HG03520 (cell line): ENCODE data around the gene DXO.
A peak's percentile ranks its signal among the peaks of the same experiment; 100 is the strongest.

Experiments used
- ATAC-seq: cut with Tn5 transposase; IDR thresholded peaks from one replicate; pipeline ENCODE4 v1.9.1; 2021; ENCODE audit warnings: mild to moderate bottlenecking, moderate library complexity; ENCODE audit not compliant: unreplicated experiment

The DXO gene

GRCh38 chr6:31958741-31959739 is 12.9 kb downstream of the DXO start, which contains the start of the genes NELFE and SKIC2:
Gene NELFE, minus strand, starts transcription at chr6:31958971. Its CDS starts 525 bp downstream, at chr6:31958446.
Gene SKIC2, plus strand, starts transcription at chr6:31959175. Its CDS starts 18 bp downstream, at chr6:31959193.
- peak; percentile 92 for ATAC-seq

- peak; percentile 7 for ATAC-seq
These were observed 13.6 kb downstream of the DXO start for GRCh38 chr6:31958412-31958740.

GRCh38 chr6:31956796-31957195 is 15.1 kb downstream of the DXO start:
- ATAC-seq: no peak

- no peak for ATAC-seq
These were observed 17.4 kb downstream of the DXO start for GRCh38 chr6:31954511-31954910.

- no peak for ATAC-seq
These were observed 19.0 kb downstream of the DXO start for GRCh38 chr6:31952890-31953289.

- no peak for ATAC-seq
These were observed 19.7 kb downstream of the DXO start for GRCh38 chr6:31952140-31952805.

- no peak for ATAC-seq
These were observed 21.9 kb downstream of the DXO start for GRCh38 chr6:31949926-31950548.

- no peak for ATAC-seq
These were observed 23.1 kb downstream of the DXO start for GRCh38 chr6:31948753-31949413.

GRCh38 chr6:31948306-31948705 is 23.6 kb downstream of the DXO start:
- no peak for ATAC-seq

GRCh38 chr6:31947864-31948263 is 24.1 kb downstream of the DXO start:
- no peak for ATAC-seq

- ATAC-seq: no peak
These were observed 24.8 kb downstream of the DXO start for GRCh38 chr6:31947070-31947675.

- ATAC-seq: no peak
These were observed 25.5 kb downstream of the DXO start for GRCh38 chr6:31946370-31946885.

GRCh38 chr6:31945507-31946369 is 26.2 kb downstream of the DXO start, which contains the start of gene CFB:
Gene CFB, plus strand, starts transcription at chr6:31946095. Its CDS starts 127 bp downstream, at chr6:31946222.
- no peak for ATAC-seq

GRCh38 chr6:31945154-31945506 is 26.8 kb downstream of the DXO start:
- ATAC-seq: no peak

GRCh38 chr6:31943742-31944141 is 28.2 kb downstream of the DXO start:
- ATAC-seq: no peak

GRCh38 chr6:31940256-31940664 is 31.7 kb downstream of the DXO start:
- ATAC-seq: no peak

GRCh38 chr6:31935823-31936222 is 36.1 kb downstream of the DXO start:
- no peak for ATAC-seq

- no peak for ATAC-seq
These were observed 36.9 kb downstream of the DXO start for GRCh38 chr6:31935021-31935420.

- no peak for ATAC-seq
These were observed 38.4 kb downstream of the DXO start for GRCh38 chr6:31933537-31933936.
